ENCODE results near the gene ELP4.

DNA sequence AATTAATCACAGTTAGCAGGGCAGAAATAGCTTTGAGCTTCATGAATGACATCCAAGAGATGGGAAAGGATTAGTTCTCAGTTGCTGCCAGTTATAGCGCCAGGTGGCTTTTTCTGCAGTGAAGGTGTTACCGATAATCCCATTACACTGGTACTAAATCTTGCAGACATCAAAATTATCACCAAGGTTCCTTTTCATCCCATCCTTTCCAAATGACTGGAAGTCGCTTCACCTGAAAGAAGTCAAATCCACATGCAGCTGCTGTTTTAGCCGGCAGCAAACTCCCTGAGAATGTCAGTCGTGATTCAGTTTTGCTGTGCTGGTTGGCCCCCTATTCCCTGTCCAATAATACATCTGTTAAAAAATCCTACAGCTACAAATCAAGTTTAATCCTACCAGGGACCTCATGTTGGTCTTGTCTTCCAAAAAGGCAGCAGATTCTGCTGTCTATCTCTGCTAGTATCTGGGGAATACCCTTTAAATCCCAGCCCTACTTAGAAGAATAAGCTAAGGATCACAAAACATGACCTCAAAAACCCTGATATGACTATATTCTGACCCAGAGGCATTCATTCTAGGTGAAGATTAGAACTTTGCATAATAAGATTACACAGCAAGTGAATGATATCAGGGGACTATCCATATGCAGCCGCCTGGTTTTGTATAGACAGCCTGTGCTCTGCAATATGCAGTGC is 31.9 kb upstream of the ELP4 start:
- no peak for TF ChIP-seq CTCF (IDR thresholded peaks at IDR 0.05)
- TF ChIP-seq POLR2A (IDR thresholded peaks at IDR 0.05), result no peak
